ENCODE results near the gene XYLT1. TPM values are rescaled to one million over a fixed set of nuclear protein-coding genes. Genes with fewer than 3 reads are reported as not detected.

The XYLT1 gene
- total RNA-seq, 1 donor from 2014 or later = 12.3 TPM

- Mint-ChIP-seq H3K27ac (no peak overlapping the region), H3K4me3 (ENCODE audit: low read depth) (no peak overlapping the region)
- no peak for TF ChIP-seq CTCF (IDR thresholded peaks at IDR 0.05; ENCODE audit: unreplicated experiment)
These were observed 241.6 kb downstream of the XYLT1 start for GRCh38 chr16:17229131-17229530.

GRCh38 chr16:17228708-17229055, 242.1 kb downstream of the XYLT1 start:
- TF ChIP-seq CTCF (IDR thresholded peaks at IDR 0.05; ENCODE audit: unreplicated experiment) = no peak
- no peak for DNase-seq (ENCODE audit: low spot score, unreplicated experiment)
- no peak overlapping the region for H3K27ac Mint-ChIP-seq
- no peak overlapping the region for H3K4me3 Mint-ChIP-seq (ENCODE audit: low read depth)
- H3K4me1 Mint-ChIP-seq (ENCODE audit: low read depth) = peaks cover 4% of the 10 kb centered on the region
- H3K36me3 Mint-ChIP-seq (ENCODE audit: insufficient read depth) = no peaks in the 10 kb centered on the region
- H3K9me3 Mint-ChIP-seq (ENCODE audit: low read depth) = no peaks in the 10 kb centered on the region
- H3K27me3 Mint-ChIP-seq = no peaks in the 10 kb centered on the region

More at GRCh38 chr16:17229131-17229530, 241.6 kb downstream of the XYLT1 start:
- Mint-ChIP-seq H3K9me3 (ENCODE audit: low read depth) (no peaks in the 10 kb centered on the region), H3K27me3 (no peaks in the 10 kb centered on the region), H3K4me1 (ENCODE audit: low read depth) (peaks cover 4% of the 10 kb centered on the region), H3K36me3 (ENCODE audit: insufficient read depth) (no peaks in the 10 kb centered on the region)
- DNase-seq (ENCODE audit: low spot score, unreplicated experiment) = no peak

- Mint-ChIP-seq H3K4me3 (ENCODE audit: low read depth) (no peak overlapping the region), H3K27me3 (no peaks in the 10 kb centered on the region), H3K36me3 (ENCODE audit: insufficient read depth) (no peaks in the 10 kb centered on the region), H3K9me3 (ENCODE audit: low read depth) (no peaks in the 10 kb centered on the region), H3K4me1 (ENCODE audit: low read depth) (peaks cover 4% of the 10 kb centered on the region), H3K27ac (no peak overlapping the region)
- no peak for TF ChIP-seq CTCF (IDR thresholded peaks at IDR 0.05; ENCODE audit: unreplicated experiment)
- DNase-seq (ENCODE audit: low spot score, unreplicated experiment) = no peak
These were observed 242.6 kb downstream of the XYLT1 start for GRCh38 chr16:17228048-17228707.

- Mint-ChIP-seq H3K27me3 (no peaks in the 10 kb centered on the region), H3K4me3 (ENCODE audit: low read depth) (no peak overlapping the region), H3K27ac (no peak overlapping the region), H3K9me3 (ENCODE audit: low read depth) (no peaks in the 10 kb centered on the region), H3K4me1 (ENCODE audit: low read depth) (peaks cover 4% of the 10 kb centered on the region), H3K36me3 (ENCODE audit: insufficient read depth) (no peaks in the 10 kb centered on the region)
- DNase-seq (ENCODE audit: low spot score, unreplicated experiment) = no peak
- no peak for TF ChIP-seq CTCF (IDR thresholded peaks at IDR 0.05; ENCODE audit: unreplicated experiment)
These were observed 243.5 kb downstream of the XYLT1 start for GRCh38 chr16:17227278-17227677.

GRCh38 chr16:17225541-17225940, 245.2 kb downstream of the XYLT1 start:
- Mint-ChIP-seq H3K27ac (no peak overlapping the region), H3K4me3 (ENCODE audit: low read depth) (no peak overlapping the region), H3K9me3 (ENCODE audit: low read depth) (no peaks in the 10 kb centered on the region), H3K27me3 (no peaks in the 10 kb centered on the region), H3K4me1 (ENCODE audit: low read depth) (peaks cover 4% of the 10 kb centered on the region), H3K36me3 (ENCODE audit: insufficient read depth) (no peaks in the 10 kb centered on the region)
- no peak for TF ChIP-seq CTCF (IDR thresholded peaks at IDR 0.05; ENCODE audit: unreplicated experiment)
- DNase-seq (ENCODE audit: low spot score, unreplicated experiment) = no peak
